NCI-H446 (cell line): ENCODE measurements around the gene PTH2R.
"Not testable (repeated sequence)": the region's sequence is repeated elsewhere in the genome, so short reads cannot be mapped to it uniquely, and the experiment has no call there.

Experiments
- DNase-seq, 2 experiments: peaks; one replicate each; lab custom pipeline; 2025; lab: John Stamatoyannopoulos, UW

PTH2R gene, protein sequence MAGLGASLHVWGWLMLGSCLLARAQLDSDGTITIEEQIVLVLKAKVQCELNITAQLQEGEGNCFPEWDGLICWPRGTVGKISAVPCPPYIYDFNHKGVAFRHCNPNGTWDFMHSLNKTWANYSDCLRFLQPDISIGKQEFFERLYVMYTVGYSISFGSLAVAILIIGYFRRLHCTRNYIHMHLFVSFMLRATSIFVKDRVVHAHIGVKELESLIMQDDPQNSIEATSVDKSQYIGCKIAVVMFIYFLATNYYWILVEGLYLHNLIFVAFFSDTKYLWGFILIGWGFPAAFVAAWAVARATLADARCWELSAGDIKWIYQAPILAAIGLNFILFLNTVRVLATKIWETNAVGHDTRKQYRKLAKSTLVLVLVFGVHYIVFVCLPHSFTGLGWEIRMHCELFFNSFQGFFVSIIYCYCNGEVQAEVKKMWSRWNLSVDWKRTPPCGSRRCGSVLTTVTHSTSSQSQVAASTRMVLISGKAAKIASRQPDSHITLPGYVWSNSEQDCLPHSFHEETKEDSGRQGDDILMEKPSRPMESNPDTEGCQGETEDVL

DNA sequence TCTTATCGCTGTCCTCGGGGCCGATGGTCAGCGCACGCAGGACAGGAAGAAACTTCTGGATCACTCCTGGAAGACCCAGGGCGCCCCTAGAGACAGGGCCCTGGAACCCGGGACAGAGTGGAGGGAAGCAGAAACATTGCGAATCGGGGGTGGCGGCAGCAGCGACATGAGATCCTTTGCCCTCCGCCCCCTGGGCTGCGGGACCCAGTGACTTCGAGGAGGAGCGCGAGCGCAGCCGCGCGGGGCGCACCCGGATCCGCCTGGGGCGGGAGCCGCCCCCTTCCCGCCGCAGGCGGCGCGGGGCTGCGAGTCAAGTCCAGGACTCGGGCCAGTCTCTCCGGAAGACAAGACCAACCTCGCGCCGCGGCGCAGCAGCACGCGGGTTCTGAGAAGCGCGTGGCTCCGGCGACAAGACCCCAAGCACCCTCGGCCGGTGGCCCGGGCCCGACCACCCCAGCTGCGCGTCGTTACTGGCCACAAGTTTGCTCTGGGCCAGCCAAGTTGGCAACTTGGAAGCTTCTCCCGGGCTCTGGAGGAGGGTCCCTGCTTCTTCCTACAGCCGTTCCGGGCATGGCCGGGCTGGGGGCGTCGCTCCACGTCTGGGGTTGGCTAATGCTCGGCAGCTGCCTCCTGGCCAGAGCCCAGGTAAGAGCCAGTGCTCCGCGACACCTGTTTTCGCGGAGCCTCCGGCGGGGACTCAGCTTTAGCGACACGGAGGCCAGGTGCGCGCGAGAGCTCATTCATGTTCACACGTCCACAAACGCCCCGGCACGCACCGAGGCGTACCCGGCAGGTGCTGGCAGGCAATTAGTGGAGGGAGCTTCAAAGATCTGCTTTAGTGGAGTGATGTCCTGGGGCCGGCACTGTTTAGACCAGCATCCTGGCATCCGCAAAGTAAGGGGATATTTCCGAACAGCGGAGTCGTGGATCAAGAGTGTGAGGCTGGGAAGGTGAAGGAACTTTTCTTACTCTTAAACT is at the start of gene PTH2R:
PTH2R (plus strand) TSS at position 319 of the 978 bp plus-strand sequence; CDS start at position 571, 252 bp downstream.
- DNase-seq, result peak in 1 of 2 experiments; percentile 4

GRCh38 chr2:208356846-208357574 is 49.6 kb upstream of the PTH2R start:
- no peak for DNase-seq

- DNase-seq, result no peak
Measured at GRCh38 chr2:208358758-208359631, 47.6 kb upstream of the PTH2R start.

DNA sequence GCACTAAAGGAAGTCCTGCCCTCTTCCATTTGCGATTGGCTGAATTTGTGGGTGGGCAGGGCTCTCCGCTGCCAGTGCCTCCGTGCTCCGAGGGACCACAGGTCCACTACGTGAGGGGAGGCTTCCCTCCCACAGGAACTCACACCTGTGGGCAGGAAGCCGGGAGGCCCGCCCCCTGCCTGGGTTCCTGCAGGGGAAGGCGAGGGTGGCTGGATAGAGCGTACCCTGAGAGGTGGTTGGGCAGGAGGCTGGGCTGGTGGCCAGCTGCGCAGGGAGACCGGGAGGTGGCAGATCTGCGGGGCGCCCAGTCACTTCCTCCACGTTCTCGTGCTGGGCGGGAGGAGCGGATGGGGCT is 47.0 kb upstream of the PTH2R start:
- DNase-seq, result no peak

DNA sequence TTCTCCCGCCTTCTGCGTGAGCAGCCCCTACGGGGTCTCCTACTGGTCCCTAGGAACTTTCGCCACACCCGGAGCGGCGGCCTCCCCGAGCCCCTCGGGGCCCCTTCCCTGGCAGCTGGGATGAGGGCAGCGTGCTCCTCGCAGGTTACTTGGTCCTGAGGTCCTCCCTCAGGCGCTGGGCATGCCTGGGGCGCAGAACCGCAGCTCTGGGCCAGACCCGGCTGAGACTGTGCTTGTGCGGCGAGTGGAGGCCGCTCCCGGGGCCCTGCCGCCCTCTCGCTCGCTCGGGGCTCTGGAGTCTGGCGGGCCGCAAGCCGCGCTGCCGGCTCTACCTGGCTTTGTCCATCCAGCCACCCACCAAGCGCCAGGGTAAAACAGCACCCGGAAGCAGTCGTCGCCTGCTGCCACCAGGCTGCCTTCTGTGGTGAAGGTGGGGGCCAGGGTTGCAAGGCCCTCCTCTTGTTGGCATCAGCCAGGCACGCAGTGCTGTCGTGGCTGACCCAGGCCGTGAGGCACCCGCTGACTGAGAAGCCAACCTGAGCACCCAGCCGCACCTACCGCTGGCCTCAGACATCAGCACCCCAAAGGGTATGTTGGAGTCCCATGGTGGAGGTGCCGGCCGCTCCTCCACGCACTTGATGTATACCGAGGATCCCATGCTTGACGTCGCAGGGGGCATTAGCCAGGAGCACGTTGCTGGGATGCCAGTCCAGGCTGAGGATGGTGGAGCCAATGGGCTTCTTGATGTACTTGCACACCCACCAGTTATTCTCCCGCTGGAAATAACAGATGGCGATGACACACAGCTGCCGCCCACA is 46.1 kb upstream of the PTH2R start:
- DNase-seq, result no peak

DNA sequence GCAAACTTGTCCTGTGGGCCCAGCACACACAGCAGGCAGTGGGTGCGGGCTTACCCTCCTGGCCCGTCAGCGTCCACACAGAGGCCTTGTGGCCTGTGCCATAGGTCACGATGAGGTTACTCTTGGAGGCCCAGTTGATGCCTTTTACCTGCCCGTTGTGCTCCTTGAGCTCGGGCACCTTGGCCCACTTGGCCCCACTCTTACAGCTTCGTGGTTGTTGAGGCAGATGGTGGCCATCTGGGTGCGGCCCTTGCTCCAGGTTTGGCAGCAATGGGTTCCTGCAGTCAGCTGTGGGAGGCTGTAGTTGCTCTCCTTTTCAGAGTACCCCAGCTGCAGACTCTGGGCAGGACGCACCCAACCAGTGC is 45.5 kb upstream of the PTH2R start:
- DNase-seq, result no peak

DNA sequence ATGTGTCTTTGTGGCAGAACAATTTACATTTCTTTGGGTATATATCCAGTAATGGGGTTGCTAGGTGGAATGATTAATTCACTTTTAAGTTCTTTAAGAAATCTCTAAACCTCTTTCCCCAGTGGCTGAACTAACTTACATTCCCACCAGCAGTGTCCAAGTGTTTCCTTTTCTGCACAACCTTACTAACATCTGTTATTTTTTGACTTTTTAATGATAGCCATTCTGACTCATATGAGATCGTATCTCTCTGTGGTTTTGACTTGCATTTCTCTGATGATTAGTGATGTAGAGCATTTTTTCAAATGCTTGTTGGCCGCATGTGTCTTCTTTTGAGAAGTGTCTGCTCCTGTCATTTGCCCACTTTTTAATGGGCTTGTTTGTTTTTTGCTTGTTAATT is 43.1 kb upstream of the PTH2R start:
- DNase-seq, result no peak

- DNase-seq, result no peak
Measured at GRCh38 chr2:208366215-208367127, 40.1 kb upstream of the PTH2R start.

DNA sequence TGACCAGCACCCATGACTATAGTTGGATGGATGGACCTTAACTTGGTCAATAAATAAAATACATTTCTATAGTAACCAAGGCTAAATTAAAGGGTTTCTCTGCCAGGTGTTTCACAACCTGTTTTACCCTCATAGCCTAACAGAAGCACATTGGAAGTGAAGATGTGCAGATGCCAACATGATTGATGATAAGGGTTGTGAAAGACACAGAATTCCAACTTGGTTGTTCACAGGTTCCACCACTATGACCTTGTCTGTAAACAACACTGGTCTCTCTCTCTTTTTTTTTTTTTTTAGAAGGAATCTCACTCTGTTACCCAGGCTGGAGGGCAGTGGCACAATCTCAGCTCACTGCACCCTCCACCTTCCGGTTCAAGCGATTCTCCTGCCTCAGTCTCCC is 37.5 kb upstream of the PTH2R start:
- DNase-seq, result no peak

DNA sequence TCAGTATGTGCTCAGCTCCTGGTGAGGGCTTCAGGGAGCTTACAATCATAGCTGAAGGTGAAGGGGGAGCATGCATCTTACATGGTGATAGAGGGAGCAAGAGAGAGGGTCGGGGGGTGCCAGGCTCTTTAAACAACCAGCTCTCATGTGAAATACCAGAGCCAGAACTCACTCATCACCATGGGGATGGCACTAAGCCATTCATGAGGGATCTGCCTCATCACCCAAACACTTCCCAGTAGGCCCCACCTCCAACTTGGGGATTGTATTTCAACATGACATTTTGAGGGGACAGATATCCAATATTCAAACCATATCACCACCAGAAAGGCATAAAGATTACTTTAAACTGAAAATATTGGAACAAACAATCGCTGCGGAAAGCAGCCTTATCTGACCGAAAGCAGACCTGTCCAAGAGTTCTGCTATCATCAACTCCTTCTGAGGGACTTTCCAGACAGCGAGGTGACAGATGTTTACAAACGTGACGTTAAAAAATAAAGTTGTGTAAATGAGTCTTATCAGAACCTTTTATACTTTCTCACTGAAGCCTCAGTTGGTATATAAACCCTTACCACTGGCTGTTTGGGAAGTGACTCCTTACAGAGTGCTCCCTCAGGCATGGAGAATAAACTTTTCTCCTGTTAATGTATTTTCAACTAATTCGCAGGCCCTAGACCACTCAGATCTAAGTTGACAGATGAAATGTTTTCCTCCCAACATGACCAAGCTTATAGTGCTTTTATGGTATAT is 35.5 kb upstream of the PTH2R start:
- no peak for DNase-seq

GRCh38 chr2:208371634-208371935 is 35.0 kb upstream of the PTH2R start:
- no peak for DNase-seq

GRCh38 chr2:208373460-208374089 is 33.0 kb upstream of the PTH2R start:
- peak in 1 of 2 experiments; percentile 62 for DNase-seq

GRCh38 chr2:208375491-208376068 is 31.0 kb upstream of the PTH2R start:
- DNase-seq, result no peak

GRCh38 chr2:208377344-208377860 is 29.2 kb upstream of the PTH2R start:
- not testable (repeated sequence) for DNase-seq

DNA sequence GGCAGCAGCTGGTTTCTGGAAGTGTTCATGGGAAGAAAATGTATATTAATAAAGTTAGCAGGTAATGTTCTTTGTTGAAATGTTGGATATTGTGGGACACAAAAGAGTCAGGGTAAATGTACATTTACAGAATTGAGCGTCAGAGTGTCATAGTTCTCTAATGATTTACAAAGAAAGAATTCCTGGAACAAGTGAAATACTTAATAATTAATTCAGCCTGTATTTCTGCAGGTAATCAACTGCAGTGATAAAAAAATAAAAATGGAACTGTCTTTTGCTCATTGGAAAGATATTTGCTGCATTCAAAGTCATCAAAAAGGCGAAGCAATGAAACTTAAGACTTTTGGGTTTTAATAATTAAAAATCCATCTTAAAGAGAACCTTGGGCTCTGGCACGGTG is 27.4 kb upstream of the PTH2R start:
- DNase-seq, result no peak

GRCh38 chr2:208384637-208385036 is 22.0 kb upstream of the PTH2R start:
- DNase-seq, result no peak

GRCh38 chr2:208386541-208386940 is 20.1 kb upstream of the PTH2R start:
- no peak for DNase-seq
